GM10847 (cell line): Measurements from ENCODE around the gene EEF1AKMT4.

Experiments
- POLR2A ChIP-seq: IDR thresholded peaks from 2 replicates; pipeline ENCODE4 v1.6.1; 2011; ENCODE audit not compliant: insufficient read length; ENCODE audit errors: extremely low read depth

EEF1AKMT4 gene

GRCh38 chr3:184242297-184242685, 7.2 kb upstream of the EEF1AKMT4 start:
- no peak for TF ChIP-seq POLR2A

GRCh38 chr3:184248454-184249411, 739 bp upstream of the EEF1AKMT4 start, which contains the start of gene ALG3:
ALG3 (minus strand) TSS chr3:184248962; CDS start chr3:184248940, 22 bp downstream.
- TF ChIP-seq POLR2A = peak; percentile 96

GRCh38 chr3:184250167-184250828, 826 bp downstream of the EEF1AKMT4 start:
- no peak for TF ChIP-seq POLR2A

- no peak for TF ChIP-seq POLR2A
These were observed 6.0 kb downstream of the EEF1AKMT4 start for GRCh38 chr3:184255291-184256039.

- TF ChIP-seq POLR2A = no peak
These were observed 7.8 kb downstream of the EEF1AKMT4 start for GRCh38 chr3:184257083-184257915.

- TF ChIP-seq POLR2A = no peak
These were observed 9.5 kb downstream of the EEF1AKMT4 start for GRCh38 chr3:184258926-184259325.

GRCh38 chr3:184259396-184259877, 10.0 kb downstream of the EEF1AKMT4 start:
- no peak for TF ChIP-seq POLR2A

- TF ChIP-seq POLR2A = no peak
These were observed 10.6 kb downstream of the EEF1AKMT4 start for GRCh38 chr3:184259878-184260723.

- no peak for TF ChIP-seq POLR2A
These were observed 11.3 kb downstream of the EEF1AKMT4 start for GRCh38 chr3:184260724-184261269.

GRCh38 chr3:184261270-184261853, 11.9 kb downstream of the EEF1AKMT4 start, which contains the start of gene CAMK2N2:
CAMK2N2 (minus strand) TSS chr3:184261553; CDS start chr3:184261285, 268 bp downstream.
- TF ChIP-seq POLR2A = no peak

GRCh38 chr3:184261854-184262763, 12.6 kb downstream of the EEF1AKMT4 start:
- no peak for TF ChIP-seq POLR2A

- no peak for TF ChIP-seq POLR2A
These were observed 13.3 kb downstream of the EEF1AKMT4 start for GRCh38 chr3:184262764-184263179.
